Activated CD4-positive, alpha-beta T cell treated with anti-CD3 and anti-CD28 coated beads for 24 hours (primary cell): ENCODE data around the gene COPZ2.

Source experiments
- DNase-seq, 2 donors: peaks; one replicate each; pipeline ENCODE4 v3.0.0-alpha.2; 2020; ENCODE audit warnings: low read depth in 2 of 2

COPZ2 gene

DNA sequence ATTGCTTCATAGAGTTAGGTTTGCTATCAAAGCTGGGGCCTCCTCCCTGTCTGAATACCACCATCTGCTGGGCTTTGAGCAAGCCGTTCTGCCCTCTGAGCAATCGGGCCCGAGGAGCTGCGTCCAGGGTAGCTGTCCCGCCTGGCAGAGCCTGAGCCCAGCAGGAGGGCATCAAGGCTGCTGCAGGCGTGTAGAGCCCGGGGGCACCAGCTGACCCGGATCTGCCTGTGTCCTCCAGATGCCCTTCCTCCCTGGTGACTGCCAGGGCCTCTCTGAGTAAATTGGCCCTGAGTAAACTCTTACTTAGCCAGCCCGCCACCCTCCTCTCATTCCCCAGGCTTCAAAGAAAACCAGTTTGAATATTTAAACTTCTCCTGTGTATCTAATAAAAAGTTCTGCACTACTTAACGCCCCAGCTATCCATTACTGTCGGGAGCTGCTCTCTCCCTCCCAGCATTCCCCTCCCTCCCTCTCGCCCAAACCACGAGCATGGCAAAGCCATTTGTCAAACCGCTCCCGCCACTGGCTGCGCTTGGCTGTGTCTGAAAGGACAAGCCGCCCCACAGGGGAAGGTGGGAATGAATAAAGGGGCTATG, 50.3 kb downstream of the COPZ2 start:
- DNase-seq = no peak

DNA sequence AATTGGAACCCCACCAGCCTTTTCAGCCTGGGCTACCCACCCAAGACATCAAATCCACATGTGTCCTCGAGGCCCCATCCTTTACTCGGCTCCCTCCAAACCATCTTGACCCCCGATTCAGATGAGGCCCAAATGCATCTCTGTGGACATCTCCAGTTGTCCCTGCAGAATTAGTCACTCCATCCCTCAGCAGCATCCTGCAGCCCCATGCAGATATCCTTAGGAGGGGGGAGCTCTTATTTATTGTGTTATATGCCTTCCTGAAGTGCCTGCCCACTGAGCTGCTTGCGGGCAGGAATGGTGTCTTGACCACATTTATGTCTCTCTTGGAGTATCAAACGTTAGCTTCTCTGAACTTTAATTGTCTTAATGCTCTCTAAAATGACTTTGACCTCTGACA, 51.1 kb downstream of the COPZ2 start:
- DNase-seq = no peak

DNA sequence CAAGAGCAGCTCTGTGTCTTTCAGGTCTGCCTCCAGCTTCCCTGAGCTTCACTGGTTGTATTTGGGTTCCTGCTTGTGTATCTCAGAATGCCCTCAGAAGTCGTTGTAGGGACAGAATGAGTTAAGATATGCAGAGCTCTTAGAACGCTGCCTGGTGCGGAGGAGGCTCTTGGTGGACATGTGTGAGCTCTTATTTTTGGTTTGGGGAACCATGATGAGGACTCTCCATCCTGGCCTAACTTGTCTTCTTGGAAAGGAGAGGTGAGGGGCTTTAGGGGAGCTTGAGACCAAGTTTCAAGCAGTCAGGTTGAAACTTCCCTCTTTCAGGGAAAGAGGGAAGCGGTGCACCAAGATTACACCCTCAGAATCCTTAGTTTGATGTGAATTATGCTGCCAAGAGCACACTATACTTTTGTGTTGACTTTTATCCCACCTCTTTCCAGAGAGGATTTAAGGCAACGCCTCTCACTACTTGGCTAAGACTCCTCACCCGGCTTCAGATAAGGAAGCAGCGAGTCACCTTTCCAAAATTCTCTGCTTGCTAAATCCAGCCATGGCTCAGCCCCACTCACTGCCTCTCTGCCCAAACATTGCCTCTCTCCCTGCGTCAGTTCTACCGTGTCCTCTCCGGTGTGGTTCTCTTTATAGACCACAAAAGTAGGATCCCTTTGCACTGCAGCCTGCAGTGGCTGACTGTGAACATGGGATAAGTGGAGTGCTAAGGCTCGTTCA, 53.9 kb downstream of the COPZ2 start:
- no peak for DNase-seq

DNA sequence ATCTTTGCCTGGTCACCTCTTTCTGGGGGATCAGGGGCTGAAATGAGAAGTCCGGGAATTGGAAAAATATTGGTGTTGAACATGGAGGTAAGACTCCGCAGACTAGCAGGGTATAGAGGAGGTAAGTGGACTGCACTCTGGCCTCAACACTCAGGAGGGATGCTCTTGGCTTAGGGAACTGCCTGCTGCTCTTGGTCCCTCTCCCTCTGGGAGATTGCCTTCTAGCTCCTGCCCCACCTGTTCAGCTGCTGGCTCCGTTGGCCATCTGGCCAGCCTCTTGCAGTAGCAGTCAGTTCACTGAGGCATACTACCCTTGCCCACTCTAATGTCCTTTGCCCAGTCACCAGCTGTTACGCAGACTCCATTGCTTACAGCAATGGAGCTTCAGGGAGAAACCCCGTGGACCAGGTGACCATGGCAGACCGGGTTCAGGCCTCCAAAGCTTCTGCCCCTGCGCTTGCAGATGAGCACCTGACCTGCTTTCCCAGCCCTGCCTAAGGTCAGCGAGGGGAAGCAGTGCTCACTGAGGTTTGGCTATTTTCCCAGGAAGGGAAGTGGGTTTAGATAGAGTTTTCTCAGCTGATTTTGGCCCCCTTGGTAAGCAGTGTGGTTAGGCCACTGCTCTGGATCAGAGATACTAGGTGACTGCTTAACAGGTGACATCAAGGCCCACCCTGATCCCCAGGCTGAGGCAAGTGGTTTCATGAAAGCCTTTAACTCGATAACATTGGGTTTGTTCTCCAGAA, 54.8 kb downstream of the COPZ2 start:
- DNase-seq = no peak

DNA sequence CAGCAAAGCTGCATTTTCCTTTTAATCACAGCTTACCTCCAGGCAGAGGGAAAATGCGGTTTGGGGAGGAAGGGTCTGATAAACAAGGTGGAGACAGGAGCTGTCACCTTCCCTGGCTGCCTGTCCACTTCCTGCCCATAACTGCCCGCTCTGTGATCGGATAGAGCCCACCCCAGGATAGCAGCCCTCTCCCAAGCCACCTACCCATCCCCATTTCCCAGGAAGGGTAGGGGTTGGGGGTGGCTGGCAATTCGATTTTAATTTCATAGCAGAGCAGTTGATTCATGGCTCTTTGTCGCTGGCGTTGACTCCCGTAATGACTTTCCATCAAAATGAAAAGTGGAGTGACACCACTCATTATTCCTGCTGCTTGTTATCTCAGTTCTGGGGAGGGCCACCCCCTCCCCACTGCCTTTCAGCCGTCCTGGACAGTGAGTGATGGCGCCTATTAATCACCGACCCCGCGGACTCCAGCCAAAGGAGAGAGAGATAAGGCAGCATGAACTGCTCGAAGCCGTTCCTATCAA, 55.4 kb downstream of the COPZ2 start:
- DNase-seq = no peak

DNA sequence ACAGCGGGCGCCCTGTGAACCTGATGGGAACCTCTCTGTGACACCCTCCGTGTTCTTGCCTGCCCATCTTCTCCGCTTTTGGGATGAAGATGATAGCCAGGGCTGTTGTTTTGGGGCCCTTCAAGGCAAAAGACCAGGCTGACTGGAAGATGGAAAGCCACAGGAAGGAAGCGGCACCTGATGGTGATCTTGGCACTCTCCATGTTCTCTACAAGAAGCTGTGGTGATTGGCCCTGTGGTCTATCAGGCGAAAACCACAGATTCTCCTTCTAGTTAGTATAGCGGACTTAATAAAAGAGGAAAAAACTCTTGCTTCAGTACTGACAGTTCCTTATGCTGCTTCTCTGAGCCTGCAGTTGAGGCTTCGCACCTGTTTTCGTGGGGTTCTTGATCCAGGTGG, 56.1 kb downstream of the COPZ2 start:
- DNase-seq = no peak

DNA sequence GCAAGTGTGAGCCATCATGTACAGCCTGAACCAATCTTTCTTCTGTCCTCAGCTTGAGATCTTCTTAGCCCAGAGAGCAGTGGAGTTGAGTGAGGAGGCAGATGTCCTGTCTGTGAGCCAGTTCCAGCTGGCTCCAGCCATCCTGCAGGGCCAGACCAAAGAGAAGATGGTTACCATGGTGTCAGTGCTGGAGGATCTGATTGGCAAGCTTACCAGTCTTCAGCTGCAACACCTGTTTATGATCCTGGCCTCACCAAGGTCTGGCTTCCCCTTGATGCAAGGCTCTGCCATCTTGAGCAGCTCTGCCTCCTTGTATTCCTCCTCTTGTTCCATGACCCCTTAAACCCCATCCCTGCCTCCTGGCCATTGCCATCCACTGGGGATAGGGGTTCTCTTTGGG, 57.1 kb downstream of the COPZ2 start:
- no peak for DNase-seq

DNA sequence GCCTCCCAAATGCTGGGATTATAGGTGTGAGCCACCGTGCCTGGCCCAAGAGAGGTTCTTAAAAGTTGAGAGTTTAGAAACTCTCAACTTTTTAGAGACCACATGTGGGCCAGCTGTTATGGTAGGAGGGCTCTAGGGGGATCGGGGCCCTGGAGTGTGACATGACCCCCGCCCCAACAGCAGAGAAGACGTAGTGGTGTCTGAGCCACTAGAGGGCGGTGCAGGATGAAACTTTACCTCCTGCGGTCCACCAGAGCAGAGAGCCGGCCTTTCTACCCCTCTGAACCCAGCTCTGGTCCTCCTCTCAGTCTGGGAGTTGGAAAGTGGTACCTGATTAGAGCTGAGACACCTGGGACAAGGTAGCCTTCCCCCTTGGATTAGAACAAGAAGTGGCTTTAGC, 59.3 kb downstream of the COPZ2 start:
- DNase-seq = peak; percentile 18 to 20
